PC-9 (cell line): Measurements from ENCODE around the gene STAB2. TPM values are rescaled to one million over a fixed set of nuclear protein-coding genes. Genes with fewer than 3 reads are reported as not detected.

Source experiments
- BruUV-seq: library from RNA; stranded (reverse); fragments of 400-500 nt; replicated peaks from 2 replicates; lab custom pipeline; 2021; lab: Mats Ljungman, UMichigan
- CTCF ChIA-PET: fragments of 300-600 bp; sonication (Branson Sonifier 250); formaldehyde crosslinking; loops from one replicate; lab custom pipeline; 2022; ENCODE audit warnings: antibody characterized with exemption; lab: Charles Lee
- POLR2A ChIA-PET: fragments of 300-600 bp; sonication (Branson Sonifier 250); formaldehyde crosslinking; loops from one replicate; lab custom pipeline; 2022; ENCODE audit warnings: antibody characterized with exemption; ENCODE audit not compliant: unreplicated experiment; lab: Charles Lee
- DNase-seq, 2 experiments: peaks; one replicate each; pipeline versions ENCODE4 v3.0.0 to v3.0.0-alpha.2; 2015 to 2022; ENCODE audit warnings: mixed read lengths in 1 of 2
- H2AFZ ChIP-seq: fragments of 200-600 bp; sonication (generic); 2 replicates; pipeline ENCODE4 v1.8.1; 2017; ENCODE audit warnings: antibody characterized with exemption
- H3F3A ChIP-seq: fragments of 200-600 bp; sonication (generic); 2 replicates; pipeline ENCODE4 v1.8.1; 2017; ENCODE audit warnings: antibody characterized with exemption, mild to moderate bottlenecking, low read depth; ENCODE audit not compliant: insufficient read depth
- H3K27ac ChIP-seq: fragments of 200-600 bp; sonication (generic); 2 replicates; pipeline ENCODE4 v1.6.1; 2016; ENCODE audit warnings: mixed run types
- H3K27me3 ChIP-seq: fragments of 200-600 bp; sonication (generic); 2 replicates; pipeline ENCODE4 v1.6.1; 2016; ENCODE audit warnings: low read depth, mixed run types; ENCODE audit not compliant: insufficient read depth
- H3K36me3 ChIP-seq: fragments of 200-600 bp; sonication (generic); 2 replicates; pipeline ENCODE4 v1.6.1; 2016; ENCODE audit warnings: low read depth, mixed run types
- H3K4me1 ChIP-seq: fragments of 200-600 bp; sonication (generic); replicated peaks from 2 replicates; pipeline ENCODE4 v1.6.1; 2016; ENCODE audit warnings: mixed run types; ENCODE audit not compliant: insufficient read depth
- H3K4me2 ChIP-seq: fragments of 200-600 bp; sonication (generic); 2 replicates; pipeline ENCODE4 v1.6.1; 2017; ENCODE audit warnings: mixed run types
- H3K4me3 ChIP-seq: fragments of 200-600 bp; sonication (generic); 2 replicates; pipeline ENCODE4 v1.6.1; 2016; ENCODE audit warnings: mixed run types
- H3K79me2 ChIP-seq: fragments of 200-600 bp; sonication (generic); 2 replicates; pipeline ENCODE4 v1.6.1; 2017; ENCODE audit warnings: low read depth, mixed run types
- H3K9me2 ChIP-seq: fragments of 200-600 bp; sonication (generic); 2 replicates; pipeline ENCODE4 v1.8.1; 2017; ENCODE audit warnings: mild to moderate bottlenecking; ENCODE audit not compliant: insufficient read depth
- H3K9me3 ChIP-seq: fragments of 200-600 bp; sonication (generic); 2 replicates; pipeline ENCODE4 v1.8.1; 2016; ENCODE audit warnings: low read depth; ENCODE audit not compliant: insufficient read depth
- H4K20me1 ChIP-seq: fragments of 200-600 bp; sonication (generic); 2 replicates; pipeline ENCODE4 v1.8.1; 2017; ENCODE audit not compliant: insufficient read depth
- EZH2 ChIP-seq: fragments of 200-600 bp; sonication (generic); IDR thresholded peaks from 2 replicates; pipeline ENCODE4 v1.8.0; 2017; ENCODE audit warnings: antibody characterized with exemption, low read depth
- intact Hi-C: fragments of 100-400 bp; cut with micrococcal nuclease; formaldehyde crosslinking; loops from one replicate; pipeline ENCODE4 v1.10.0; 2022; ENCODE audit not compliant: unreplicated experiment
- total RNA-seq: library from RNA; stranded (reverse); gene quantifications from 2 replicates; pipeline ENCODE4 v1.2.3, GENCODE V29; 2021
- TF ChIP-seq, protein P1 (sequence below): fragments of 200-600 bp; sonication (generic); conservative IDR thresholded peaks from 2 replicates; pipeline ENCODE4 v1.6.1; 2017; ENCODE audit warnings: mixed run types, antibody characterized with exemption, mild to moderate bottlenecking, moderate library complexity

The STAB2 gene
- total RNA-seq, 1 experiment from 2014 or later: not detected

DNA sequence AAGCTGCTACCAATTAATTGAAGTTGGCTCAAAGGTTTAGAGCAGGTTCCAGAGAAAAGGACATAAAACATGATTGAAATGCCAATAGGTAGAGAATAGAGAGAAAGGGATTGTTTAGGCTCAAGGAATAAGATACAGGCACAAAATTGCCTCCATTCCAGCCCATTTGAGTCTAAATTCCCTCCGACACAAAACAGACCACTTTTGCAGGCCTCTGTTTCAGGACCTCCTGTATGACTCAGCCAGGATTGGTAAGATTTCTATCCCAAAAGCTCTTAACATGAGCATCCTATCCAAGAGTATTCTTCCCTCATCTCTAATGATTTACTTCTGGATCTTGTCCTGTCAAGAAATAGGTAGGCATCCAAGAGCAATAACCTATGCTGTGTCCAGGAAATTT is 123.5 kb downstream of the STAB2 start:
- Histone ChIP-seq H3K4me2 (no peak overlapping the region), H3K36me3 (no peaks in the 10 kb centered on the region), H4K20me1 (no peaks in the 10 kb centered on the region), H3K4me3 (no peak overlapping the region), H2AFZ (no peak overlapping the region), H3K9me2 (no peaks in the 10 kb centered on the region), H3K27me3 (peaks cover 52% of the 10 kb centered on the region), H3K79me2 (no peaks in the 10 kb centered on the region), H3K4me1 (no peaks in the 10 kb centered on the region), H3K9me3 (peaks cover 3% of the 10 kb centered on the region; the same call in 1 of the 2 replicates), H3F3A (no peaks in the 10 kb centered on the region), H3K27ac (no peak overlapping the region)
- no TSS peak for BruUV-seq
- TF ChIP-seq, protein P1, sequence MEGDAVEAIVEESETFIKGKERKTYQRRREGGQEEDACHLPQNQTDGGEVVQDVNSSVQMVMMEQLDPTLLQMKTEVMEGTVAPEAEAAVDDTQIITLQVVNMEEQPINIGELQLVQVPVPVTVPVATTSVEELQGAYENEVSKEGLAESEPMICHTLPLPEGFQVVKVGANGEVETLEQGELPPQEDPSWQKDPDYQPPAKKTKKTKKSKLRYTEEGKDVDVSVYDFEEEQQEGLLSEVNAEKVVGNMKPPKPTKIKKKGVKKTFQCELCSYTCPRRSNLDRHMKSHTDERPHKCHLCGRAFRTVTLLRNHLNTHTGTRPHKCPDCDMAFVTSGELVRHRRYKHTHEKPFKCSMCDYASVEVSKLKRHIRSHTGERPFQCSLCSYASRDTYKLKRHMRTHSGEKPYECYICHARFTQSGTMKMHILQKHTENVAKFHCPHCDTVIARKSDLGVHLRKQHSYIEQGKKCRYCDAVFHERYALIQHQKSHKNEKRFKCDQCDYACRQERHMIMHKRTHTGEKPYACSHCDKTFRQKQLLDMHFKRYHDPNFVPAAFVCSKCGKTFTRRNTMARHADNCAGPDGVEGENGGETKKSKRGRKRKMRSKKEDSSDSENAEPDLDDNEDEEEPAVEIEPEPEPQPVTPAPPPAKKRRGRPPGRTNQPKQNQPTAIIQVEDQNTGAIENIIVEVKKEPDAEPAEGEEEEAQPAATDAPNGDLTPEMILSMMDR: no peak
- no peak for TF ChIP-seq EZH2
- DNase-seq: no peak
- ChIA-PET CTCF (no interaction called here), POLR2A (no interaction called here)
- intact Hi-C loops: no loop called here

DNA sequence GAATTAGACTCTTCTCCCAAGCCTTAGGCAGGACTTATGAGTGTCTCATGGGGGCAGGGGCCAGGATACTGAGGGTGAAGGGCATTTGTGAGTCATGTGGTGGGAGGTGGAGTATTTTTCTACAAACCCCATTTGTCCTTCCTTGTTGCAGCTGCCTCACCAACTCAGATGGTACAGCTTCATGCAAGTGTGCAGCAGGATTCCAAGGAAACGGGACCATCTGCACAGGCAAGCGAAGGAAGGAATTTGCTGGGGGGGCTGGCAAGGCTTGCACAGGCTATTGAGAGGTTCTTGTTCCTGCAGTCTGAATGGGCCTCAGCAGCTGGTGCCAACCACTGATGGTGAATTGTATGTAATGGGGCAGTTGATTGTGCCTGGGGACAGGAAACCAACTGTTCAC is 125.1 kb downstream of the STAB2 start:
- Histone ChIP-seq H3K9me2 (no peaks in the 10 kb centered on the region), H3K27ac (no peak overlapping the region), H3F3A (no peaks in the 10 kb centered on the region), H3K79me2 (no peaks in the 10 kb centered on the region), H2AFZ (no peak overlapping the region), H3K4me3 (no peak overlapping the region), H3K36me3 (no peaks in the 10 kb centered on the region), H3K4me2 (no peak overlapping the region), H4K20me1 (no peaks in the 10 kb centered on the region), H3K27me3 (peaks cover 64% of the 10 kb centered on the region), H3K4me1 (no peaks in the 10 kb centered on the region), H3K9me3 (peaks cover 3% of the 10 kb centered on the region; the same call in 1 of the 2 replicates)
- no peak for DNase-seq
- intact Hi-C loops: no loop called here
- ChIA-PET POLR2A (interaction anchor here (0.6 kb wide), 1 partner anchor 1260 kb away, joined by 3 read pairs; no protein-coding TSS in a partner anchor), CTCF (no interaction called here)
- BruUV-seq: no TSS peak
- TF ChIP-seq EZH2: no peak

DNA sequence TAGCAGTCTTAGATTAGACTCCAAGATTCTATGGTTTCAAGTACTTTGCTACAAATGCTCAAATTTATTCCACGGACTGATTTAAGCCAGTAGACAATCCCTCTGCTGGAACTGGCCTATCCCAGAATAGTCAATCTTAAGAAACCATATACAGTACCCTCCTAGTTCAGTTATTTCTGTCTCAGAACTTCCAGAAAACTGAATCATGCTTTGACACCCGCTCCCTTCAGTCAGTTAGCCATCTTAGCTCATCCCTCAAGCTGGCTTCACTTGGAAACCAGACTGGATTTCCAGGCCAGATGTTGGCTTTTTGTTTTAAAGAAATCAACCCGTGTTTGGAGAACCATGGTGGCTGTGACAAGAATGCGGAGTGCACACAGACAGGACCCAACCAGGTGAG is 128.4 kb downstream of the STAB2 start:
- BruUV-seq: no TSS peak
- no peak overlapping the region for H3K4me2 ChIP-seq
- DNase-seq: no peak
- no peaks in the 10 kb centered on the region for H4K20me1 ChIP-seq
- peaks cover 3% of the 10 kb centered on the region; the same call in 1 of the 2 replicates for H3K9me3 ChIP-seq
- no peak overlapping the region for H3K27ac ChIP-seq
- ChIA-PET POLR2A (no interaction called here), CTCF (no interaction called here)
- no peaks in the 10 kb centered on the region for H3K36me3 ChIP-seq
- no peaks in the 10 kb centered on the region for H3K9me2 ChIP-seq
- no peak overlapping the region for H3K4me3 ChIP-seq
- intact Hi-C loops: no loop called here
- H3F3A ChIP-seq: no peaks in the 10 kb centered on the region
- no peaks in the 10 kb centered on the region for H3K79me2 ChIP-seq
- TF ChIP-seq, protein P1: no peak
- TF ChIP-seq EZH2: no peak
- H3K27me3 ChIP-seq: peaks cover 46% of the 10 kb centered on the region
- no peak overlapping the region for H2AFZ ChIP-seq
- no peaks in the 10 kb centered on the region for H3K4me1 ChIP-seq
